ENCODE results near the gene GLS2.

GRCh38 chr12:56425940-56426438 is 62.0 kb downstream of the GLS2 start:
- no peak for TF ChIP-seq CTCF (optimal IDR thresholded peaks at IDR 0.05 in 1 of 3, IDR thresholded peaks at IDR 0.05 in 1 of 3, conservative IDR thresholded peaks at IDR 0.05 in 1 of 3; ENCODE audit: extremely low read depth in 1 of 3, insufficient read depth in 2 of 3, low read length in 3 of 3)
- TF ChIP-seq EZH2 (IDR thresholded peaks at IDR 0.05; ENCODE audit: low read length): no peak

Data from keratinocyte (primary cell).